NCI-H748 (cell line): ENCODE measurements around the gene CNOT9.
"Not testable (repeated sequence)": the region's sequence is repeated elsewhere in the genome, so short reads cannot be mapped to it uniquely, and the experiment has no call there.

Source experiments
- DNase-seq: peaks from one replicate; lab custom pipeline; 2025; ENCODE audit not compliant: unreplicated experiment; lab: John Stamatoyannopoulos, UW

CNOT9 gene

GRCh38 chr2:218568190-218569037, at the start of gene CNOT9, which contains the start of gene USP37:
Gene CNOT9 (plus strand): TSS chr2:218568839. CDS start chr2:218568955, 116 bp downstream.
Gene USP37 (minus strand): TSS chr2:218568351. CDS start chr2:218558653, 9,698 bp downstream.
- DNase-seq, result peak; percentile 98

- DNase-seq, result no peak
Measured at GRCh38 chr2:218518876-218519275, 49.8 kb upstream of the CNOT9 start.

DNA sequence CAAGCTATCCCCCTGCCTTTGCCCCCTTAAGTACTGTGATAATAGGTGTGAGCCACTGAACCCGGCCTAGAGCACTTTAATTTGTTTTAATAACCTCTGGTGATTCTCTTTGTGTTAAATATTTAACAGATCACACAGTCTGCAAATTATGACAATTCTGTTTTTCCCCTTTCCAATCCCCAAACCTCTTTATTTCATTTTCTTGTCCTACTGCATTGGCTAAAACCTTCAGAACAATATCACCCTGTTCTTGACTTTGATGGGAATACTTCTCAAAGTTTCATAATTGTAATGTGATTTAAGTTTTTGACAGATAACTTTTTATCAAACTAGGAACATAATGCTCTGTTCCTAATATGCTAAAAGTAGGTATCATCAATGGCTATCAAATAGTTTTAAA, 45.0 kb upstream of the CNOT9 start:
- DNase-seq, result no peak

DNA sequence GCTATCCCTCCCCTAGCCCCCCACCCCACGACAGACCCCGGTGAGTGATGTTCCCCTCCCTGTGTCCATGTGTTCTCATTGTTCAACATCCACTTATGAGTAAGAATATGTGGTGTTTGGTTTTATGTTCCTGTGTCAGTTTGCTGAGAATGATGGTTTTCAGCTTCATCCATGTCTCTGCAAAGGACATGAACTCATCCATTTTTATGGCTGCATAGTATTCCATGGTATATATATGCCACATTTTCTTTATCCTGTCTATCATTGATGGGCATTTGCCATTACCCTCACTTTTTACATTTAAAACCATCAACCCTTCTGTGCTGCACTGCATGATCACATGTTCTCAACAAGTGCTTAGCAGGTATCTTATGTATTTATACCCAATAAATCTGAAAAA, 40.2 kb upstream of the CNOT9 start:
- DNase-seq, result not testable (repeated sequence)

DNA sequence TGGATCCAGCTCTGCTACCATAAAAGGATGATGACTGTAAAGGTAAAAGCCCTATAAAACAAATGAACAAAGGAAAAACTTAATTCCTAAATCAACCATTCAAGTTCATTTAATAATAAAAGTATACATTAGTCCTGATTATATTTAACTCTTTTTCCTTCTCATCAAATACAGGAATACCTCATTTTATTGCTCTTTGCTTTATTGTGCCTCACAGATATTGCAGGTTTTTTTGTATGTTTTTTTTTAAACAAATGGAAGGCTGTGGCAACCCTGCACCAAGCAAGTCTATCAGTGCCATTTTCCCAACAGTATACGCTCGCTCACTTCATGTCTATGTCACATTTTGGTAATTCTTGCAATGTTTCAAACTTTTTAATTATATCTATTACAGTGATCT, 38.6 kb upstream of the CNOT9 start:
- no peak for DNase-seq

DNA sequence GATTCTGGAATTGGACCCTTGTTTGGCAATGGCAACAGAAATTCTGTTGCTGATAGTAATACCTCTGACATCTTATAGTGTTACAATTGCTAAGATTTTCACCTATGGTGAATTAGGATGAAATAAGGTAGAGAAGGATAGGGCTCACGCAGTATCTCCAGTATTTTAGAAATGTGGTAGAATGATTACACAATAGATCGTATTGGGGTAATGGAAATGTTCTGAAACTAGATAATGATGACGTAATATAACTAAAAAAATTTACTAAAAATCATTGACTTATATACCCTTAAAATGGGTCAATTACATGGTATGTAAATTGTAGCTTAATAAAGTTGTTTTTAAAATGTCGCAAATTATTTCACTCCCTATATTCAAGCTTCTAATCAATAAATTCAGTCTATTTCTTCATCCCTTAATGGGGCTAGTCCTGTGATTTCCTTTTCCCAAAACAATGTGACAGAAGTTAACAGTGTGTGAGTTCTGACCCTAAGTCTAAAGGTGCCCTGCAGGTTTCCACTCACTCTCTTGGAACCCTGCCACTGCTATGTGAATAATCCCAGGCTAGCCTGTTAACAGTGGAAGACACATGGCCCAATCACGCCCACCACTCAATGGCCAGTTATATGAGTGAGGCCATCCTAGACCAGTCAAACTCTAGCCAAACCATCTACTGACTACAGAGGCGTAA, 31.7 kb upstream of the CNOT9 start:
- DNase-seq, result no peak

DNA sequence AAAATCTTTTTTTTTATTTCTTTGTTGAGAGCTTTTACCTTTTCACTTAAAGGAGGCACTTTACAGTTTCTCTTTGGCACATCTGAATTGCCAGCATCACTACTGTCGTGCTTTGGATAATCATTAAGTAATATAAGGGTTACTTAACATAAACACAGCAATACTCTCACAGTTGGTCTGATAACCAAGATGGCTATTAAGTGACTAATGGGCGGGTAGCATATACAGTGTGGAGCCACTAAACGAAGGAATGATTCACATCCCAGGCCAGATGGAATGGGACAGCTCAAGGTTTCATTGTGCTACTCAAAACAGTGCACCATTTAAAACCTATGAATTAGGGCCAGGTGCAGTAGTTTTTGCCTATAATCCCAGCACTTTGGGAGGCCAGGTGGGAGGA, 28.6 kb upstream of the CNOT9 start:
- DNase-seq, result no peak

GRCh38 chr2:218546012-218546411, 22.6 kb upstream of the CNOT9 start:
- no peak for DNase-seq

DNA sequence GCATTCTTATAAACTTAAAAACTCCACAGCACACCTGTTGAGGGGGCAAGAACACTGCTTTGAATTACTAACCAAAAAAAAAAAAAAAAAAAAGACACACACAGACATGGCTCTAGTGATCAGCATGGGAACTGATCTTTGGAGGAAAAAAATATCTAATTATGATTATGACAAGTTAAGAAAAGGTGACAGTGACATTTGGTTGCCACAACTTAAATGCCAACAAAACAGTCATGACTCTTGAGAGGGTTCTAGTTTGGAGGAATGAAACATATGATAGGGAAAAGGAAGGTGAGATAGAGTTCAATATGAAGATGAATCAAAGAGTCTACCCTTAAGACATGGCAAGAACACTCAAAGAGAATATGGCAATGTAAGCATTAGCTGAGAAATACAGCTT, 21.1 kb upstream of the CNOT9 start:
- DNase-seq, result no peak

DNA sequence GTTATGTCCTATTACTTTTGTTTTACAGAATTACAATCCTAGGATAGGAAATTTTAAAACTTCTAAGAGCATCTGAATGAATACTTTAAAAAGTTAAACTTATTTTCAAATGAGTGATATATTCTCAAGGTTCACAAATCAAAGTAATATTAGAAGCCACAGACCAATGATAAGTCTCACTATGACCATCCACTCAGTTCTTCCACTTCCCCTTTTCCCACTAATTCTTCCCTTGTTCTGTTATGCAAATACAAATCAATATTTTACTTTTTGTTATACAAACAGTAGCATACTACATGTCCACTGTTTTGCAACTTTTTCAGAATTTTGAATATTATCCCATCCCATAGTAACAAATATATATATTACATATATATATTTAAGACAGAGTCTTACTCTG, 20.7 kb upstream of the CNOT9 start:
- no peak for DNase-seq

DNA sequence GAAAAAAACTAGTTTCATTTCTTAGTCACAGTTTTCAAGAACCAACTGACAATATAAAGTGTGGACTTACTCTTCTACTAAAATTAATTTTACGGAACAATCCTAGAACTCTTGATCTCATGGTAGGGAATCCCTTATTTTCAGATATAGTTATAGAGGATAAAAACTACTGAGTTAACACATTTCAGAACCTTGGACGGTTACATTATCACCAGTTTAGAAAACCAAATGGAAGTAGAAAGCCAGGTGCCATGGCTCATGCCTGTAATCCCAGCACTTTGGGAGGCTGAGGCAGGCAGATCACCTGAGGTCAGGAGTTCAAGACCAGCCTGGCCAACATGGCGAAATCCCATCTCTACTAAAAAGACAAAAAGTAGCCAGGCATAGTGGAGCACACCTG, 14.4 kb upstream of the CNOT9 start:
- DNase-seq, result not testable (repeated sequence)

- DNase-seq, result no peak
Measured at GRCh38 chr2:218555527-218555926, 13.1 kb upstream of the CNOT9 start.

- no peak for DNase-seq
Measured at GRCh38 chr2:218557941-218558340, 10.7 kb upstream of the CNOT9 start.

DNA sequence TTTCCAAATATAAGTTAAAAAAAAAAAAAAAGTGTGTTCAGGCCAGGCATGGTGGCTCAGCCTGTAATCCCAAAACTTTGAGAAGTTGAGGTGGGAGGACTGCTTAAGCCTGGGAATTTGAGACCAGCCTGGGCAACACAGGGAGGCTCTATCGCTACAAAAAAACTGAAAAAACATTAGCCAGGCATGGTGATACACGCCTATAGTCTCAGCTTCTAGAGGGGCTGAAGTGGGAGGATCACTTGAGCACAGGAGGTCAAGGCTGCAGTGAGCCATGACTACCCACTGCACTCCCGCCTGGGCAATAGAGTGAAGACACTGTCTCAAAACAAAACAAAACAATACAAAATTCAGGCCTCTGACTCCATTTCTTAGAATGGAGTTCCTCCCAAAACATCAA, 9.7 kb upstream of the CNOT9 start:
- no peak for DNase-seq

GRCh38 chr2:218564056-218564455, 4.6 kb upstream of the CNOT9 start:
- DNase-seq, result no peak

- no peak for DNase-seq
Measured at GRCh38 chr2:218566296-218566695, 2.3 kb upstream of the CNOT9 start.

GRCh38 chr2:218567797-218568189, 846 bp upstream of the CNOT9 start:
- DNase-seq, result no peak

- peak; percentile 71 for DNase-seq
Measured at GRCh38 chr2:218569038-218569431, 396 bp downstream of the CNOT9 start.

DNA sequence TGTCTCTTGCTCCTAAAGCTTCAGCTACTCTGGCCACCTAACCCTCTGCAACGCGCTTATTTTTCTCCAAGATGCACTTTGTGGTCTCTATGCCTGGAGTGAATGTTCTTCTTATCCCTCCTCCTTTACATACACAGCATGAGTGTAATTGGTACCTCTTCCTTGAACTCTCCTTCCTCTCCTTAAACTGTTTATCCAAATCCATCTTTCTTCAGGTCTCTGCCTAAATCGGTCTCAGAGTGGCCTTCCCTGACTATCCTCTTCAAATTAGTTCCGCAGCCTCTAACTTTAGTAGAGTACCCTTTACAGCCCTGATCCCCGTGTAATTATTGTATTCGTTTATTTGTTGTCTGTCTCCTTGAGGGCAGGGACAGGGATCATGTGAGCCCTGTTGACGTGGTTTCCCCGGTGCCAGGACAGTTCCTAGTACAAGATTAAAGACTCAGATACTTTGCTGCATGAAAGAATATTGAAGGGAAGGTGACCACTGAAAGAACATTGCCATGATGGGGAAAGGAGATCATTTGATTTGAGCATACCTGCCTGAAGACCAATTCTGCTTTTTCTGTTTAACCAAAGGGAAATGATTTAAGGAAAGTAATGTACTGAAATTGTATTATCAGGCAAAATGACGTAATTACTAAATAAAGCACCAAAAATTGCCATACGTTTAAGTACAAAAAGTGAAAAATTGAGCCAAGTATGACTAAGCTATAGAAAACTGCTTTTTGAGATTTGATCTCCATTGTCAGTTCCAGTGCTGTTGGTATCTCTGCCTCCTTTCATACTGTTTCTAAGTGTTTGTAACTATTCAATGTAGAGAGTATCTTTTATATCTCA, 1.2 kb downstream of the CNOT9 start:
- DNase-seq, result peak; percentile 33

GRCh38 chr2:218570850-218571249, 2.2 kb downstream of the CNOT9 start:
- peak; percentile 15 for DNase-seq

GRCh38 chr2:218576854-218577253, 8.2 kb downstream of the CNOT9 start:
- no peak for DNase-seq
